IMR-90 (cell line): ENCODE results near the gene TRMT2B. TPM values are rescaled to one million over a fixed set of nuclear protein-coding genes. Genes with fewer than 3 reads are reported as not detected.

Source experiments
- ATAC-seq: fragments of 200-7000 bp; cut with Tn5 transposase; 2 replicates; pipeline ENCODE4 v1.9.1; 2020; ENCODE audit warnings: low read depth, mild to moderate bottlenecking, moderate library complexity
- Bru-seq: library from RNA; stranded (reverse); fragments of 400-500 nt; gene quantifications from one replicate; lab custom pipeline; 2021; lab: Mats Ljungman, UMichigan
- BruChase-seq, 2 experiments: library from RNA; stranded (reverse); fragments of 400-500 nt; gene quantifications; one replicate each; lab custom pipeline; 2021; lab: Mats Ljungman, UMichigan
- BruUV-seq: library from RNA; stranded (reverse); fragments of 400-500 nt; replicated peaks from 2 replicates; lab custom pipeline; 2021; lab: Mats Ljungman, UMichigan
- CTCF ChIA-PET: fragments of 300-600 bp; formaldehyde crosslinking; extraction: SDS; loops from one replicate; lab custom pipeline; 2021; ENCODE audit warnings: antibody characterized with exemption; lab: Yijun Ruan, JAX
- POLR2A ChIA-PET: fragments of 300-600 bp; sonication (Branson Sonifier 250); formaldehyde crosslinking; loops from one replicate; lab custom pipeline; 2022; ENCODE audit warnings: antibody characterized with exemption; ENCODE audit not compliant: unreplicated experiment; lab: Charles Lee
- DNase-seq: peaks from one replicate; pipeline ENCODE4 v3.0.0; 2013
- H2AFZ ChIP-seq: replicated peaks from 2 replicates; pipeline ENCODE3; 2013; ENCODE audit warnings: low read length, mild to moderate bottlenecking; ENCODE audit not compliant: poor library complexity
- H2AK5ac ChIP-seq: 2 replicates; pipeline ENCODE4 v1.6.1; 2013; ENCODE audit warnings: low read depth, low read length, inconsistent platforms
- H2AK9ac ChIP-seq: replicated peaks from 2 replicates; pipeline ENCODE3; 2013; ENCODE audit warnings: mild to moderate bottlenecking, low read depth, low read length, moderate library complexity; ENCODE audit not compliant: poor library complexity
- H2BK120ac ChIP-seq: 2 replicates; pipeline ENCODE4 v1.6.1; 2013; ENCODE audit warnings: low read depth, low read length, inconsistent platforms
- H2BK15ac ChIP-seq: 3 replicates; pipeline ENCODE4 v1.6.1; 2013; ENCODE audit warnings: low read depth, low read length, inconsistent platforms
- H2BK20ac ChIP-seq: 2 replicates; pipeline ENCODE4 v1.6.1; 2013; ENCODE audit warnings: low read depth, mild to moderate bottlenecking, inconsistent platforms, low read length, moderate library complexity
- H2BK5ac ChIP-seq: 2 replicates; pipeline ENCODE4 v1.6.1; 2013; ENCODE audit warnings: mild to moderate bottlenecking, low read depth, low read length, inconsistent platforms; ENCODE audit not compliant: poor library complexity, severe bottlenecking
- H3K14ac ChIP-seq: replicated peaks from 2 replicates; pipeline ENCODE4 v1.6.1; 2013; ENCODE audit warnings: low read depth, low read length, inconsistent platforms
- H3K18ac ChIP-seq: 2 replicates; pipeline ENCODE4 v1.6.1; 2013; ENCODE audit warnings: low read depth, low read length, control low read depth
- H3K23ac ChIP-seq: 2 replicates; pipeline ENCODE4 v1.6.1; 2013; ENCODE audit warnings: low read depth, low read length, inconsistent platforms
- H3K27ac ChIP-seq: 2 replicates; pipeline ENCODE4 v1.5.1; 2013; ENCODE audit warnings: mild to moderate bottlenecking, control low read depth, low read length; ENCODE audit not compliant: insufficient read depth
- H3K27me3 ChIP-seq: 2 replicates; pipeline ENCODE4 v1.6.1; 2013; ENCODE audit warnings: low read length; ENCODE audit not compliant: control insufficient read depth, insufficient read depth
- H3K36me3 ChIP-seq: 2 replicates; pipeline ENCODE4 v1.6.1; 2013; ENCODE audit warnings: low read length, mixed read lengths; ENCODE audit not compliant: control insufficient read depth, insufficient read depth
- H3K4ac ChIP-seq: 2 replicates; pipeline ENCODE4 v1.6.1; 2013; ENCODE audit warnings: low read depth, low read length, inconsistent platforms
- H3K4me1 ChIP-seq: 2 replicates; pipeline ENCODE4 v1.6.1; 2013; ENCODE audit warnings: low read length, mixed read lengths; ENCODE audit not compliant: control insufficient read depth, insufficient read depth
- H3K4me2 ChIP-seq: 2 replicates; pipeline ENCODE4 v1.6.1; 2013; ENCODE audit warnings: low read depth, mild to moderate bottlenecking, control low read depth, low read length, moderate library complexity
- H3K4me3 ChIP-seq: 2 replicates; pipeline ENCODE4 v1.5.1; 2013; ENCODE audit warnings: low read depth, mild to moderate bottlenecking, control low read depth, low read length, moderate library complexity; ENCODE audit not compliant: insufficient read depth
- H3K56ac ChIP-seq: 2 replicates; pipeline ENCODE4 v1.6.1; 2013; ENCODE audit warnings: low read length, inconsistent platforms; ENCODE audit not compliant: insufficient read depth; ENCODE audit errors: extremely low read depth
- H3K79me1 ChIP-seq, 2 experiments: 2 replicates each; pipeline ENCODE4 v1.6.1; 2013; ENCODE audit warnings: low read length in 2 of 2, inconsistent platforms in 1 of 2, low read depth in 1 of 2
- H3K9ac ChIP-seq: 2 replicates; pipeline ENCODE4 v1.6.1; 2013; ENCODE audit warnings: low read depth, low read length, control low read depth
- H3K9me1 ChIP-seq: 2 replicates; pipeline ENCODE4 v1.6.1; 2013; ENCODE audit warnings: low read length, inconsistent platforms; ENCODE audit not compliant: insufficient read depth
- H3K9me3 ChIP-seq: 2 replicates; pipeline ENCODE4 v1.6.1; 2013; ENCODE audit warnings: low read length; ENCODE audit not compliant: control insufficient read depth, insufficient read depth
- H4K20me1 ChIP-seq: 2 replicates; pipeline ENCODE4 v1.6.1; 2013; ENCODE audit warnings: low read length, inconsistent platforms; ENCODE audit not compliant: insufficient read depth
- H4K5ac ChIP-seq: 2 replicates; pipeline ENCODE4 v1.6.1; 2013; ENCODE audit warnings: mild to moderate bottlenecking, low read depth, low read length, control low read depth
- H4K8ac ChIP-seq, 2 experiments: 2 replicates each; pipeline ENCODE4 v1.6.1; 2013; ENCODE audit warnings: low read depth in 2 of 2, low read length in 2 of 2, control low read depth in 1 of 2, inconsistent platforms in 1 of 2
- H4K91ac ChIP-seq: 2 replicates; pipeline ENCODE4 v1.6.1; 2013; ENCODE audit warnings: low read depth, low read length, inconsistent platforms; ENCODE audit not compliant: insufficient read depth
- BHLHE40 ChIP-seq: fragments of 150-350 bp; IDR thresholded peaks from 2 replicates; pipeline ENCODE4 v1.6.1; 2016; ENCODE audit warnings: mild to moderate bottlenecking, low read depth, low read length
- CHD1 ChIP-seq: IDR thresholded peaks from 2 replicates; pipeline ENCODE4 v1.6.1; 2012; ENCODE audit warnings: low read depth, low read length, improper control_type of control experiment
- MAZ ChIP-seq: IDR thresholded peaks from 2 replicates; pipeline ENCODE4 v1.6.1; 2012; ENCODE audit warnings: low read depth, mild to moderate bottlenecking, low read length, improper control_type of control experiment, moderate library complexity, borderline replicate concordance
- MXI1 ChIP-seq: IDR thresholded peaks from 2 replicates; pipeline ENCODE4 v1.6.1; 2012; ENCODE audit warnings: low read depth, mild to moderate bottlenecking, low read length, moderate library complexity, borderline replicate concordance
- WGBS, 2 experiments: methylation state at CpG; one replicate each; pipeline versions ENCODE4 v1.1.5 to v1.1.7; 2013; ENCODE audit warnings: missing lambda C conversion rate in 2 of 2; ENCODE audit not compliant: insufficient read length in 1 of 2; ENCODE audit errors: extremely low coverage in 2 of 2; 5-methylcytosine and 5-hydroxymethylcytosine counted together
- dilution Hi-C: fragments of 300-500 bp; cut with HindIII; formaldehyde crosslinking; loops from one replicate; pipeline ENCODE4 v1.14.3; 2018; ENCODE audit warnings: low sequenced_read_pairs; ENCODE audit not compliant: unreplicated experiment
- in situ Hi-C: fragments of 300-500 bp; cut with MboI; formaldehyde crosslinking; loops from 3 replicates; pipeline ENCODE4 v1.14.3; 2019; ENCODE audit warnings: low sequenced_read_pairs, inconsistent platforms, mixed read lengths
- intact Hi-C: fragments of 100-400 bp; cut with micrococcal nuclease; formaldehyde crosslinking; loops from 2 replicates; pipeline ENCODE4 v1.10.0; 2022
- long read RNA-seq: library from polyadenylated mRNA; unstranded; transcript quantifications from one replicate; pipeline ENCODE4 v2.0.0, GENCODE V29; 2021; ENCODE audit not compliant: unreplicated experiment
- polyA plus RNA-seq, 3 experiments: library from polyadenylated mRNA; depleted of rRNA; stranded (reverse); fragments of >200 nt; gene quantifications; 2 replicates each; pipeline ENCODE4 v1.2.3, GENCODE V29; 2012; ENCODE audit warnings: low replicate concordance in 1 of 3
- total RNA-seq: library from RNA; depleted of rRNA; stranded (reverse); fragments of >200 nt; gene quantifications from 2 replicates; pipeline ENCODE4 v1.2.3, GENCODE V29; 2012; rRNA removed

Gene TRMT2B, protein sequence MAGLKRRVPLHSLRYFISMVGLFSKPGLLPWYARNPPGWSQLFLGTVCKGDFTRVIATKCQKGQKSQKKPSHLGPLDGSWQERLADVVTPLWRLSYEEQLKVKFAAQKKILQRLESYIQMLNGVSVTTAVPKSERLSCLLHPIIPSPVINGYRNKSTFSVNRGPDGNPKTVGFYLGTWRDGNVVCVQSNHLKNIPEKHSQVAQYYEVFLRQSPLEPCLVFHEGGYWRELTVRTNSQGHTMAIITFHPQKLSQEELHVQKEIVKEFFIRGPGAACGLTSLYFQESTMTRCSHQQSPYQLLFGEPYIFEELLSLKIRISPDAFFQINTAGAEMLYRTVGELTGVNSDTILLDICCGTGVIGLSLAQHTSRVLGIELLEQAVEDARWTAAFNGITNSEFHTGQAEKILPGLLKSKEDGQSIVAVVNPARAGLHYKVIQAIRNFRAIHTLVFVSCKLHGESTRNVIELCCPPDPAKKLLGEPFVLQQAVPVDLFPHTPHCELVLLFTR
- total RNA-seq (10.8 and 13.4 TPM in 2 replicates), polyA plus RNA-seq (2012; rRNA removed) (6.5 and 7.7 TPM in 2 replicates), Bru-seq, nascent RNA (percentile 60 among the genes with signal in this experiment), BruChase-seq, experiment 1, labeled RNA remaining after a 6-hour chase (percentile 82 among the genes with signal in this experiment), BruChase-seq, experiment 2, labeled RNA remaining after a 2-hour chase (percentile 73 among the genes with signal in this experiment)
- polyA plus RNA-seq (2012; cell fraction: cytosol; rRNA removed) = 3.3 and 7.2 TPM in 2 replicates
- polyA plus RNA-seq (2012; cell fraction: nucleus; rRNA removed; ENCODE audit: low replicate concordance) = 4.0 and 14.0 TPM in 2 replicates
- long read RNA-seq, partial matches to known transcripts = 0 of 10 reads
- long read RNA-seq, other reads (novel, unspliced or antisense) = 8 of 10 reads

DNA sequence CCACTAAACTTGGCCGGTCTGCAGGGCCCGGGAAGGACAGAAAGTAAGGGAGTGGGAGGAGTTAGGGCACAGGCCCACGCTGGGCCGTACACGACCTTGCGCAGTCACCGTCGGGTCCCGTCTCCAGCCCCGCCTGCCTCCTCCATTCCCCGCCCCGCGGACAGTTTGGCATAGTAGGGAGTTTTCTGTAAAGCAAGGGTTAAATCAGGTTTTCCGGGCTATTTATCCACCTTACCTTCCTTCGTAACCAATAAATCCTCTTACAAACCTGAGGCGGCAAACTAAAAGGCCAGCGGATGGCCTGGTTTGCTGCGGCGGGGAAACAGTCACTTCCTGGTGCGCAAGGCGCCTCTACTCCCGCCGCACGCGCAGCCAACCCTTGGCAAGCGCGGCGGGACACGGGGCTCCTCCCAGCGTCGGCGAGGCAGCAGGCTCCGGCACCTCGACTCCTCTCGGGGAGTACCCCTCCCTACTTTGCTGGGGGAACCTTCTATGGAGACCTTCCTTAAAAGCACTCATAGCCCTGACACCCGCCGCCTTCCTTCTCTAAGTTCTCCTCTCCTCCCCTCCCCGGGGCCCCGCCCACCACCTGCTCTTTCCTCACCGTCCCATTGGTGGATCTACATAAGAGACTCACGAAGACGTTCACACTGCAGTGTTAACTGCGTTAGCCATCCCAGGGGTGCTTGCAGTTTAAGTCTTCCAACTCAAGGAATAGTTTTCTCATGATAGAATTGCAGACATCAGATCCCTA lies at the start of gene TRMT2B:
Gene TRMT2B (minus strand): TSS at position 563 of the 754 bp plus-strand sequence. CDS start 9,822 bp downstream, outside the sequence.
- H3K36me3 ChIP-seq = no peaks in the 10 kb centered on the region
- H3K18ac ChIP-seq = peak within 1 kb of the TSS; percentile 67
- WGBS, 2 experiments = 38% methylated on average over 5 of the region's 43 CpGs; no CpG with 5 or more reads in 1 of the 2 experiments
- ChIA-PET POLR2A (no interaction called here), CTCF (no interaction called here)
- peak within 1 kb of the TSS; percentile 88 for H2AFZ ChIP-seq
- H2BK5ac ChIP-seq = peak within 1 kb of the TSS; percentile 64
- peak within 1 kb of the TSS; percentile 82 for H3K4me3 ChIP-seq
- H3K4me1 ChIP-seq = no peaks in the 10 kb centered on the region
- peak within 1 kb of the TSS; percentile 77 for H3K56ac ChIP-seq
- dilution Hi-C loops = no loop called here
- in situ Hi-C loops = no loop called here
- ATAC-seq (peak; percentile 95), DNase-seq (peak; percentile 64)
- BruUV-seq = TSS peak; percentile 24
- H4K20me1 ChIP-seq = no peaks in the 10 kb centered on the region
- peak within 1 kb of the TSS; percentile 78 for H2AK5ac ChIP-seq
- no peaks in the 10 kb centered on the region for H3K9me3 ChIP-seq
- peak within 1 kb of the TSS; percentile 75 to 94 for H4K8ac ChIP-seq
- no peaks in the 10 kb centered on the region for H3K27me3 ChIP-seq
- H3K4ac ChIP-seq = peak within 1 kb of the TSS; percentile 94
- H3K4me2 ChIP-seq = peak within 1 kb of the TSS; percentile 96
- peak within 1 kb of the TSS; percentile 79 for H3K9ac ChIP-seq
- H2AK9ac ChIP-seq = peak within 1 kb of the TSS; percentile 93
- H3K14ac ChIP-seq = peak within 1 kb of the TSS; percentile 95
- H4K91ac ChIP-seq = peak within 1 kb of the TSS; percentile 80
- peak within 1 kb of the TSS; percentile 85 for H2BK120ac ChIP-seq
- TF ChIP-seq MXI1 (peak; percentile 19; the same call in 1 of the 2 replicates), MAZ (no peak), BHLHE40 (peak; percentile 47; the same call in 1 of the 2 replicates), CHD1 (no peak)
- peak within 1 kb of the TSS; percentile 90 for H4K5ac ChIP-seq
- peak within 1 kb of the TSS; percentile 36; the same call in 1 of the 2 replicates for H2BK20ac ChIP-seq
- H3K23ac ChIP-seq = peak within 1 kb of the TSS; percentile 87
- H3K79me1 ChIP-seq = peaks cover 0 to 8% of the 10 kb centered on the region in 2 experiments; a peak in 1 of 4 replicates
- H2BK15ac ChIP-seq = peak within 1 kb of the TSS; percentile 57; the same call in 2 of the 3 replicates
- H3K9me1 ChIP-seq = 0 out of 2 replicates have a peak, but pooled peaks cover 5% of the 10 kb centered on the region
- intact Hi-C loops = no loop called here
- peak within 1 kb of the TSS; percentile 67 for H3K27ac ChIP-seq
